Neural cell (in vitro differentiated cells): ENCODE data around the gene ASCC3. TPM values are rescaled to one million over a fixed set of nuclear protein-coding genes. Genes with fewer than 3 reads are reported as not detected.

Experiments
- H2AFZ ChIP-seq: fragments of 200-600, 300-800 bp; sonication (generic), shearing (Covaris generic); 2 replicates; pipeline ENCODE4 v1.6.0; 2014; ENCODE audit warnings: low read depth, mild to moderate bottlenecking, antibody characterized with exemption, low read length, moderate library complexity
- H3F3A ChIP-seq: fragments of 200-600 bp; shearing (Covaris generic); 2 replicates; pipeline ENCODE4 v1.6.1; 2016; ENCODE audit warnings: mild to moderate bottlenecking, moderate library complexity, mixed read lengths, antibody characterized with exemption, low read length; ENCODE audit not compliant: insufficient read depth, poor library complexity, severe bottlenecking
- H3K27ac ChIP-seq: fragments of 200-600, 300-800 bp; sonication (generic), shearing (Covaris generic); 2 replicates; pipeline ENCODE4 v1.5.1; 2014; ENCODE audit warnings: mild to moderate bottlenecking, low read length, moderate library complexity
- H3K27me3 ChIP-seq: fragments of 300-800, 200-600 bp; sonication (generic), shearing (Covaris generic); 2 replicates; pipeline ENCODE4 v1.6.0; 2014; ENCODE audit warnings: mild to moderate bottlenecking, low read depth, low read length, moderate library complexity; ENCODE audit not compliant: insufficient read depth
- H3K36me3 ChIP-seq: fragments of 300-800, 200-600 bp; sonication (generic), shearing (Covaris generic); 2 replicates; pipeline ENCODE4 v1.5.1; 2014; ENCODE audit warnings: mild to moderate bottlenecking, antibody characterized with exemption, low read length, moderate library complexity; ENCODE audit not compliant: insufficient read depth
- H3K4me2 ChIP-seq: fragments of 300-800, 200-600 bp; sonication (generic), shearing (Covaris generic); 2 replicates; pipeline ENCODE4 v1.6.0; 2014; ENCODE audit warnings: mild to moderate bottlenecking, low read length
- H3K4me3 ChIP-seq: fragments of 300-800, 200-600 bp; sonication (generic), shearing (Covaris generic); 2 replicates; pipeline ENCODE4 v1.5.1; 2014; ENCODE audit warnings: mild to moderate bottlenecking, low read length, moderate library complexity
- H3K79me2 ChIP-seq: fragments of 200-600 bp; shearing (Covaris generic); replicated peaks from 2 replicates; pipeline ENCODE4 v1.6.0; 2014; ENCODE audit warnings: mild to moderate bottlenecking, low read length, moderate library complexity; ENCODE audit not compliant: insufficient read depth
- H3K9ac ChIP-seq: fragments of 300-800, 200-600 bp; sonication (generic), shearing (Covaris generic); 2 replicates; pipeline ENCODE4 v1.6.1; 2016; ENCODE audit warnings: mild to moderate bottlenecking, low read length, mixed read lengths
- H3K9me2 ChIP-seq: fragments of 200-600 bp; shearing (Covaris generic); 2 replicates; pipeline ENCODE4 v1.6.1; 2016; ENCODE audit warnings: mild to moderate bottlenecking, low read length, mixed read lengths; ENCODE audit not compliant: insufficient read depth
- H3K9me3 ChIP-seq: fragments of 200-600, 300-800 bp; sonication (generic), shearing (Covaris generic); 2 replicates; pipeline ENCODE4 v1.6.1; 2016; ENCODE audit warnings: mild to moderate bottlenecking, mixed run types, low read length, moderate library complexity, mixed read lengths
- H4K20me1 ChIP-seq: fragments of 200-600 bp; shearing (Covaris generic); 2 replicates; pipeline ENCODE4 v1.6.1; 2016; ENCODE audit warnings: mild to moderate bottlenecking, mixed run types; ENCODE audit not compliant: insufficient read depth
- CTCF ChIP-seq: fragments of 450-650 bp; IDR thresholded peaks from 2 replicates; pipeline ENCODE4 v1.5.1; 2014; ENCODE audit warnings: antibody characterized with exemption, mild to moderate bottlenecking, moderate library complexity; ENCODE audit not compliant: poor library complexity, severe bottlenecking
- EP300 ChIP-seq: fragments of 450-650 bp; conservative IDR thresholded peaks from 2 replicates; pipeline ENCODE4 v1.6.1; 2014; ENCODE audit warnings: antibody characterized with exemption, mild to moderate bottlenecking, moderate library complexity; ENCODE audit not compliant: poor library complexity, severe bottlenecking
- EZH2 ChIP-seq: fragments of 200-600, 300-800 bp; shearing (Covaris generic), sonication (generic); IDR thresholded peaks from 2 replicates; pipeline ENCODE4 v1.6.1; 2014; ENCODE audit warnings: antibody characterized with exemption, low read length, borderline replicate concordance, mild to moderate bottlenecking; ENCODE audit not compliant: insufficient read depth, poor library complexity, severe bottlenecking
- MXI1 ChIP-seq: fragments of 450-650 bp; conservative IDR thresholded peaks from 2 replicates; pipeline ENCODE4 v1.6.1; 2014; ENCODE audit warnings: antibody characterized with exemption, mild to moderate bottlenecking; ENCODE audit not compliant: poor library complexity, severe bottlenecking
- POLR2AphosphoS5 ChIP-seq: IDR thresholded peaks from 2 replicates; pipeline ENCODE4 v1.6.1; 2012
- RAD21 ChIP-seq: fragments of 450-650 bp; conservative IDR thresholded peaks from 2 replicates; pipeline ENCODE4 v1.6.1; 2014; ENCODE audit warnings: antibody characterized with exemption, mild to moderate bottlenecking, moderate library complexity
- REST ChIP-seq: IDR thresholded peaks from 2 replicates; pipeline ENCODE4 v1.6.1; 2012; ENCODE audit warnings: borderline replicate concordance
- SMC3 ChIP-seq: fragments of 450-650 bp; conservative IDR thresholded peaks from 2 replicates; pipeline ENCODE4 v1.6.1; 2014; ENCODE audit warnings: antibody characterized with exemption, mild to moderate bottlenecking, moderate library complexity; ENCODE audit not compliant: poor library complexity
- TAF1 ChIP-seq: IDR thresholded peaks from 2 replicates; pipeline ENCODE4 v1.6.1; 2012; ENCODE audit warnings: low read depth
- polyA plus RNA-seq: library from polyadenylated mRNA; depleted of rRNA; stranded (reverse); fragments of >200 nt; gene quantifications from 2 replicates; pipeline ENCODE4 v1.2.3, GENCODE V29; 2014

ASCC3 gene
- polyA plus RNA-seq, 1 donor from 2014 or later: 14.9 TPM

GRCh38 chr6:100790084-100790483 lies 91.0 kb downstream of the ASCC3 start:
- H3K4me3 ChIP-seq: no peak overlapping the region
- TF ChIP-seq REST (no peak), MXI1 (no peak), SMC3 (no peak), RAD21 (no peak), EZH2 (no peak), TAF1 (no peak), EP300 (no peak)

GRCh38 chr6:100785982-100786381 lies 95.1 kb downstream of the ASCC3 start:
- Histone ChIP-seq H3F3A (no peaks in the 10 kb centered on the region), H3K79me2 (no peaks in the 10 kb centered on the region), H3K4me2 (no peak overlapping the region), H3K9me2 (no peaks in the 10 kb centered on the region), H3K36me3 (no peaks in the 10 kb centered on the region), H4K20me1 (no peaks in the 10 kb centered on the region), H3K27ac (no peak overlapping the region), H3K4me3 (no peak overlapping the region), H2AFZ (no peak overlapping the region), H3K27me3 (no peaks in the 10 kb centered on the region), H3K9ac (no peak overlapping the region), H3K9me3 (no peaks in the 10 kb centered on the region)
- no peak for TF ChIP-seq MXI1

More at GRCh38 chr6:100790084-100790483, 91.0 kb downstream of the ASCC3 start:
- no peak overlapping the region for H3K4me2 ChIP-seq
- no peaks in the 10 kb centered on the region for H3F3A ChIP-seq
- H3K9me2 ChIP-seq: no peaks in the 10 kb centered on the region
- no peaks in the 10 kb centered on the region for H3K9me3 ChIP-seq
- H3K27ac ChIP-seq: no peak overlapping the region
- no peak overlapping the region for H3K9ac ChIP-seq
- no peaks in the 10 kb centered on the region for H3K79me2 ChIP-seq
- no peaks in the 10 kb centered on the region for H3K27me3 ChIP-seq
- no peaks in the 10 kb centered on the region for H3K36me3 ChIP-seq
- no peak overlapping the region for H2AFZ ChIP-seq
- H4K20me1 ChIP-seq: no peaks in the 10 kb centered on the region

GRCh38 chr6:100780648-100781047 lies 100.5 kb downstream of the ASCC3 start:
- H3K36me3 ChIP-seq: no peaks in the 10 kb centered on the region
- no peak for TF ChIP-seq REST
- TF ChIP-seq SMC3: no peak
- no peak for TF ChIP-seq EZH2
- TF ChIP-seq TAF1: no peak
- TF ChIP-seq RAD21: no peak
- TF ChIP-seq MXI1: no peak
- TF ChIP-seq EP300: no peak
- TF ChIP-seq POLR2AphosphoS5: no peak
- TF ChIP-seq CTCF: no peak
- H3F3A ChIP-seq: no peaks in the 10 kb centered on the region
- H3K9me3 ChIP-seq: no peaks in the 10 kb centered on the region
- no peak overlapping the region for H2AFZ ChIP-seq
- H3K27me3 ChIP-seq: no peaks in the 10 kb centered on the region
- H3K79me2 ChIP-seq: no peaks in the 10 kb centered on the region
- no peak overlapping the region for H3K9ac ChIP-seq
- no peak overlapping the region for H3K4me2 ChIP-seq
- H3K27ac ChIP-seq: no peak overlapping the region
- no peaks in the 10 kb centered on the region for H4K20me1 ChIP-seq
- H3K4me3 ChIP-seq: no peak overlapping the region
- H3K9me2 ChIP-seq: no peaks in the 10 kb centered on the region
